ENCODE data around the gene ATP6V1G1. TPM values are rescaled to one million over a fixed set of nuclear protein-coding genes. Genes with fewer than 3 reads are reported as not detected.
"Not testable (repeated sequence)": the region's sequence is repeated elsewhere in the genome, so short reads cannot be mapped to it uniquely, and the experiment has no call there.

The ATP6V1G1 gene
- total RNA-seq, 1 experiment from 2014 or later = 119 TPM

GRCh38 chr9:114574438-114574837 lies 13.1 kb upstream of the ATP6V1G1 start:
- no peak overlapping the region for H3K23ac ChIP-seq (ENCODE audit: insufficient read length, low read depth, low read length)
- no peak overlapping the region for H3K4ac ChIP-seq (ENCODE audit: low read depth, low read length)
- H4K5ac ChIP-seq (ENCODE audit: insufficient read length, low read depth, low read length) = no peak overlapping the region
- no peak overlapping the region for H3K27ac Mint-ChIP-seq
- no peak overlapping the region for H3K4me2 ChIP-seq (ENCODE audit: insufficient read depth, insufficient read length, low read length)
- H3K4me1 ChIP-seq (ENCODE audit: insufficient read depth, low read length) = no peaks in the 10 kb centered on the region
- no peaks in the 10 kb centered on the region for H3K23me2 ChIP-seq (ENCODE audit: insufficient read length, low read depth, low read length, poor library complexity, severe bottlenecking)
- H3K27ac ChIP-seq (ENCODE audit: insufficient read length, low read depth, low read length) = no peak overlapping the region
- H3K36me3 Mint-ChIP-seq (ENCODE audit: insufficient read depth in 1 of 3, low read depth in 3 of 3) = no peaks in the 10 kb centered on the region
- no peak for TF ChIP-seq CTCF (conservative IDR thresholded peaks at IDR 0.05)
- H2AFZ ChIP-seq (ENCODE audit: low read length) = no peak overlapping the region
- no peaks in the 10 kb centered on the region for H3K9me3 ChIP-seq (ENCODE audit: control insufficient read depth, low read depth, low read length)
- H3K27me3 Mint-ChIP-seq (ENCODE audit: low read depth) = peaks cover 2% of the 10 kb centered on the region; the same call in 1 of the 2 replicates
- no peak overlapping the region for H3K9ac ChIP-seq (ENCODE audit: extremely low read depth, insufficient read length, low read length)
- no peaks in the 10 kb centered on the region for H4K20me1 ChIP-seq (ENCODE audit: control insufficient read depth, insufficient read depth, insufficient read length)
- no peak overlapping the region for H3K18ac ChIP-seq (ENCODE audit: insufficient read length, low read depth, low read length)
- H3K4me3 Mint-ChIP-seq = no peak overlapping the region
- H2BK20ac ChIP-seq (ENCODE audit: low read depth, low read length, poor library complexity, severe bottlenecking) = no peak overlapping the region
- H2BK12ac ChIP-seq (ENCODE audit: insufficient read length, low read depth, low read length) = no peak overlapping the region
- 0 out of 4 replicates have a peak, but pooled peaks cover 0 to 4% of the 10 kb centered on the region in 2 experiments for H3K4me1 Mint-ChIP-seq
- WGBS (ENCODE audit: extremely low coverage, insufficient read length, low lambda C conversion rate) = no CpG with 5 or more reads among the region's 1 CpG
- no peaks in the 10 kb centered on the region for H3K27me3 ChIP-seq (ENCODE audit: insufficient read depth, low read length)
- no peak overlapping the region for H2BK120ac ChIP-seq (ENCODE audit: low read depth, low read length, poor library complexity, severe bottlenecking)
- no peak overlapping the region for H4K8ac ChIP-seq (replicated peaks; ENCODE audit: insufficient read length, low read depth, low read length)
- H3T11ph ChIP-seq (ENCODE audit: low read length) = no peak overlapping the region
- no peak overlapping the region for H4K91ac ChIP-seq (ENCODE audit: insufficient read length, low read depth, low read length)
- H2AK5ac ChIP-seq (ENCODE audit: insufficient read length, low read length) = no peak overlapping the region
- H3K79me1 ChIP-seq (ENCODE audit: insufficient read depth, low read depth, low read length, poor library complexity, severe bottlenecking) = no peaks in the 10 kb centered on the region
- no peak overlapping the region for H3K56ac ChIP-seq (ENCODE audit: insufficient read length, low read depth, low read length)
- H3K14ac ChIP-seq (ENCODE audit: insufficient read depth, low read length) = no peak overlapping the region
- no peak overlapping the region for H2BK5ac ChIP-seq (ENCODE audit: insufficient read length, low read length)
- H3K79me2 ChIP-seq (ENCODE audit: insufficient read depth, low read length) = no peaks in the 10 kb centered on the region
- DNase-seq = no peak
- H2BK15ac ChIP-seq (ENCODE audit: low read depth, low read length) = no peak overlapping the region
- no peaks in the 10 kb centered on the region; a peak in 1 of 5 replicates for H3K9me3 Mint-ChIP-seq

GRCh38 chr9:114576779-114577178 lies 10.8 kb upstream of the ATP6V1G1 start:
- not testable (repeated sequence) for H3K36me3 Mint-ChIP-seq (ENCODE audit: insufficient read depth in 1 of 3, low read depth in 3 of 3); H3K56ac ChIP-seq (ENCODE audit: insufficient read length, low read depth, low read length); H3K23ac ChIP-seq (ENCODE audit: insufficient read length, low read depth, low read length); H3K4me3 Mint-ChIP-seq; H3K27ac ChIP-seq (ENCODE audit: insufficient read length, low read depth, low read length); H2AK5ac ChIP-seq (ENCODE audit: insufficient read length, low read length); H3K27me3 ChIP-seq (ENCODE audit: insufficient read depth, low read length); H2BK5ac ChIP-seq (ENCODE audit: insufficient read length, low read length); H3K14ac ChIP-seq (ENCODE audit: insufficient read depth, low read length); H3K9me3 ChIP-seq (ENCODE audit: control insufficient read depth, low read depth, low read length); H4K91ac ChIP-seq (ENCODE audit: insufficient read length, low read depth, low read length); H3K27me3 Mint-ChIP-seq (ENCODE audit: low read depth); H3K9me3 Mint-ChIP-seq; H3K18ac ChIP-seq (ENCODE audit: insufficient read length, low read depth, low read length); H2BK12ac ChIP-seq (ENCODE audit: insufficient read length, low read depth, low read length); H3K79me1 ChIP-seq (ENCODE audit: insufficient read depth, low read depth, low read length, poor library complexity, severe bottlenecking); H3T11ph ChIP-seq (ENCODE audit: low read length); DNase-seq; H4K5ac ChIP-seq (ENCODE audit: insufficient read length, low read depth, low read length); H2BK15ac ChIP-seq (ENCODE audit: low read depth, low read length); H2BK120ac ChIP-seq (ENCODE audit: low read depth, low read length, poor library complexity, severe bottlenecking); H4K20me1 ChIP-seq (ENCODE audit: control insufficient read depth, insufficient read depth, insufficient read length); H3K79me2 ChIP-seq (ENCODE audit: insufficient read depth, low read length); H3K23me2 ChIP-seq (ENCODE audit: insufficient read length, low read depth, low read length, poor library complexity, severe bottlenecking); H3K27ac Mint-ChIP-seq; H3K9ac ChIP-seq (ENCODE audit: extremely low read depth, insufficient read length, low read length); H2AFZ ChIP-seq (ENCODE audit: low read length); H3K4me2 ChIP-seq (ENCODE audit: insufficient read depth, insufficient read length, low read length); H4K8ac ChIP-seq (replicated peaks; ENCODE audit: insufficient read length, low read depth, low read length); H3K4me1 ChIP-seq (ENCODE audit: insufficient read depth, low read length); H2BK20ac ChIP-seq (ENCODE audit: low read depth, low read length, poor library complexity, severe bottlenecking); H3K4ac ChIP-seq (ENCODE audit: low read depth, low read length)
- H3K4me1 Mint-ChIP-seq = peaks cover 13 to 17% of the 10 kb centered on the region in 2 experiments
- no CpG with 5 or more reads among the region's 5 CpGs for WGBS (ENCODE audit: extremely low coverage, insufficient read length, low lambda C conversion rate)
